Stimulated activated CD4-positive, alpha-beta T cell treated with anti-CD3 and anti-CD28 coated beads, Interleukin-4, amount 100 ng/mL, for 48 hours (primary cell): ENCODE measurements around the gene AUNIP.
A peak's percentile ranks its signal among the peaks of the same experiment; 100 is the strongest.

Experiments used
- DNase-seq, 2 donors: peaks; one replicate each; pipeline ENCODE4 v3.0.0-alpha.2; 2020; ENCODE audit warnings: low read depth in 2 of 2

The AUNIP gene

DNA sequence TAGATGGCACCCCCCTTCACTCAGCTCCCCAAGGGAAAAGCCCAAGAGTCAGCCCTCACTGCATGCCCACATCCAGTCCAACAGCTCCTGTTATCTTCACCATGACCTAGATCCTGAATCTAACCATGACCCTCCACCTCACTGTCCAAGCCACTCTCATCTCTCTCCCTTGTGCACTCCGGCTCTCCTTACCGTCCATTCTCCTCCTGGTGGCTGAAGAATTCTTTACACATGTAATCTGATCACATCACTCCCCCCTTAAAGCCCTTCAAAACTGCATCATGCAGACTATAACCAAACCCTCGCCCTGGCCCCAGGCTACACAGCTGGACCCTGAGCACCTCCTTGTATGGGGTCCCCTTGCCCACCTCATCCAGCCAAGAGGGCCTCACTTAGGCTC lies 30.2 kb upstream of the AUNIP start:
- no peak for DNase-seq

DNA sequence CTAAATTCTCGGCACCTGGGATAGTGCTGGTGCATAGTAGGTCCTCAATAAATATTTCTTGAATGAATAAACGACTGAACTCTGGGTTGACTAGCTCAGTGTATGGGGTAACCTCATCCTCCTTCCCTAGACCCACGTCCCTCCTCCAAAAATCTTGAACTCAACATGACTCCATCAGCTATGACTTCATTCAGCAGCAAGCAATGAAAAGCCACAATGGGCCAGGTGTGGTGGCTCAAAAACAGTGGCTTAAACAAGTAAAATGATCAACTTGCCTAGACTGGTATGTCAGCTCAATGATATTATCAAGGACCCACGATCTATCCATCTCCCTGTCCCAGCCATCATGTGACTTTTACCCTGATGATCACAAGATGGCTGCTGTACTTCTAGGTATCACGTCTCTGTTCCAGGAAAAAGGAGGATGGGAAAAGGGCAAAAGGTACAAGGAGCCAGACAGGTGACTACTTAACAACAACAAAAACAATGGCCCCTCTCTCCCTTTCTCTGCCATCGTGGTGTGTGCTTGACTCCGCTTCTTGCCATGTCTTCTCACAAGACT lies 29.2 kb upstream of the AUNIP start:
- no peak for DNase-seq

DNA sequence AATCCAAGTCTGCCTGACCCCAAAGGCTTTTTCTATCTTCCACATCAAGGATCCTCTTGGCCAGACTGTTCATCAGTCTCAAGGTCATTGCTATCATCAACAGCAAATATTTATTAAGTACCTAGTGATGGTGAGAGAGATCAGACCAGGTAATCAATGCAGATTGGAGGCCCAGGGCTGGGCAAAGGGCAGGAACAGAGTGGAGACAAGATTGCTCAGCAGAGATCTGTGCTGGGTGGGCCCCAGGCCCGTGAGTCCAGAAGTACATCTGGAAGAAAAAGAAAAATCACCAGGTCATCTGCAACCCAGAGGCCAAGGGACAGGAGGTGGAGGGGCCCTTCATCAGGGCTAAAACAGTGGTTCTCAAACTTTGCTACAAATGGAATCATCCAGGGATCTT lies 26.3 kb upstream of the AUNIP start:
- DNase-seq = no peak

DNA sequence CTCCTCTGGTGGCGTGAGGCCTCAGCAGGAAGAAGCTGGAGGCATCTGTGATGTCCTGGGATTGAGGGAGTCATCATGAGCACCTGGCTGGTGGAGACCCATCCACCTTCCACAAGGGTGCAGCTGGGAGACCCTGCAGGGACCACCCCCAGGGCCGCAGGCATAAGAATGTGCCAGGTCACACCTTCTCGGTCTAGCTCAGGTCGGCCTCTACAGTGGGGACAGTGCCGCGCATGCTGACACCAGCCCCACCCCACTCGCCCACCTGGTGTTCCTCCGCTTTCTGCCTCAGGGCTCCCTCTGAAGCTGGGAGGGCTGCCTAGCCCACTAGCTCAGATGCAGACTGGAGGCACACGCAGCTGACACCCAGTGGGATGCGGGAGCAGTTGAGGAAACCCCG lies 22.0 kb upstream of the AUNIP start:
- no peak for DNase-seq

DNA sequence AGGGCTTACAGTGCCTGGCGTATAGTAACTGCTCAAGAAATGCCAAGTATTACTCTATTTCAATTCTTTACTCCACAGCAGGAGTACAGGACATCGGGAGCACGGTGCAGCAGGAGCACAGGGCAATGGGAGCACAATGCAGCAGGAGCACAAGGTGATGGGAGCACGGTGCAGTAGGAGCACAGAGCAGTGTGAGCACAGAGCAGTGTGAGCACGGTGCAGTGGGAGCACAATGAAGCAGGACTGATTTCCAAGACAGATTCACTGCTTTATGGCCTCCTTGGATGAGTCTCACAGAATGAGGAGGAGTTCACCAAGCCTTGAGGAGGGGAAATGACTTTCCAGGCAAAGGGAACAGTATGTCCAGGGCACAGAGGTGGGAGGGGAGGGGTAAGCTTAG lies 21.3 kb upstream of the AUNIP start:
- no peak for DNase-seq

DNA sequence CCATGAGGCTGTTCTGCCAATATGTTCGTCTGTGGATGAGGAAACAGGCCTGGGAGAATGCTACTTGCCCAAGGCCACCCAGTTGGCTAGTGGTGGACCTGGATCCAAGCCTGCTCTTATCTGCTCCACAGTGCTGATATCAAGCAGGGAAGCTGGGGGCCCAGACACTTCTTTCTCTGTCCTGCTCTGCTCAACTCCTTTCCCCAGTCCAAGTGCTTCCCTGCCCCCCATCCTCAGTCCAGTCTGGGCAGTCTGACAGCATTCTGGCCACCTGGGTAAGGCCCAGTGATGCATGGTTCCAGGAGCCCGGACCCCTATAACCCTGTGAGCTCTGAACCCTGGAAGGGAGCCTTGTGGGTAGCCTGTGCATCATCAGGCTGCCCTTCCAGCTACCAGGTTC lies 20.4 kb upstream of the AUNIP start:
- DNase-seq = no peak

DNA sequence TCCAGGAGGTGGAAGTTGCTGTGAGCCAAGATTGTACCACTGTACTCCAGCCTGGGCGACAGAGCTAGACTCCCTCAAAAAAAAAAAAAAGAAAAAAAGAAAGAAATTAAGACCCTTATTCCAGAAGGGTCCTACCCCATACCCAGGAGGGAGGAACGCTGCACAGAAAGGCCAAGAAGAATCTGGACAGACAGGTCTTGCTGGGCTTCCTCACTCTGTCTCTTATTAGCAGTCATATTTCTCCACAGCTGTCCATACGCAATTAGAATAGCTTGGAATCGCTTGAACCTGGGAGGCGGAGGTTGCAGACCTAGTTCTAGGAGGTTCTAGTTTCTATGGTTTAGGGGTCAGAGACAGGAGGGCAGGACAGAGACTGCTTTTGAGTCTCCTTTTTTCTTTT lies 19.4 kb upstream of the AUNIP start:
- DNase-seq = no peak

DNA sequence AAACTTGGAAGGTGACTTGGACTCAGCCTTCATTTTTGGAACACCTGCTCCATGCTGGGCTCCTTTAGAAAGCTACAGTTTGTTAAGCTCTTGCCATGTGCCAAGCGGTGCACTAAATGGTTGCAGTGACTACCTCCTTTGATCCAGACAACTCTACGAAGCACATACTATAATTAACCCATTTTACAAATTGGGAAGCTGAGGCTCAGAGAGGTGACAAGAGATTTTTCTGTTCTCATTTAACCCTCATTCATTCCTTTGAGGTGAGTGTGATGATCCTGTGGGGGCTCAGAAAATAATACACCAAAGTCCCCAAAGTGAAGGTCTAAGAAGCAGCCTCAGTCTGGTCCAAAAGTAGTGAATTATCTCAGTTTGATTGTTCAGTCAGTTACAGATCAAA lies 17.9 kb upstream of the AUNIP start:
- no peak for DNase-seq

DNA sequence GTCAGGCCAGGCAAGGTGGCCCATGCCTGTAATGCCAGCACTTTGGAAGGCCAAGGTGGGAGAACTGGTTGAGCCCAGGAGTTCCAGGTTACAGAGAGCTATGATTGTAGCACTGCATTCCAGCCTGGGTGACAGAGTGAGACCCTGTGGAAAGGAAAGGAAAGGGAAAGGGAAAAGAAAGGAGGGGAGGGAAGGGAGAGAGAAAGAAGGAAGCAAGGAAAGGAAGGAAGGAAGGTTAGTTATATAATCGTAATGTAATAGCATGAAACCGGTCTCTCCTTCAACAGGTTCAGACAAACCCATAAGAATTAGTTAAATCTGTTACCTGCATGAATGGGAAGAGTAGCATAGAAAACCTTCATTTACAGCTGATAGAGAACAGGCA lies 17.4 kb upstream of the AUNIP start:
- no peak for DNase-seq

DNA sequence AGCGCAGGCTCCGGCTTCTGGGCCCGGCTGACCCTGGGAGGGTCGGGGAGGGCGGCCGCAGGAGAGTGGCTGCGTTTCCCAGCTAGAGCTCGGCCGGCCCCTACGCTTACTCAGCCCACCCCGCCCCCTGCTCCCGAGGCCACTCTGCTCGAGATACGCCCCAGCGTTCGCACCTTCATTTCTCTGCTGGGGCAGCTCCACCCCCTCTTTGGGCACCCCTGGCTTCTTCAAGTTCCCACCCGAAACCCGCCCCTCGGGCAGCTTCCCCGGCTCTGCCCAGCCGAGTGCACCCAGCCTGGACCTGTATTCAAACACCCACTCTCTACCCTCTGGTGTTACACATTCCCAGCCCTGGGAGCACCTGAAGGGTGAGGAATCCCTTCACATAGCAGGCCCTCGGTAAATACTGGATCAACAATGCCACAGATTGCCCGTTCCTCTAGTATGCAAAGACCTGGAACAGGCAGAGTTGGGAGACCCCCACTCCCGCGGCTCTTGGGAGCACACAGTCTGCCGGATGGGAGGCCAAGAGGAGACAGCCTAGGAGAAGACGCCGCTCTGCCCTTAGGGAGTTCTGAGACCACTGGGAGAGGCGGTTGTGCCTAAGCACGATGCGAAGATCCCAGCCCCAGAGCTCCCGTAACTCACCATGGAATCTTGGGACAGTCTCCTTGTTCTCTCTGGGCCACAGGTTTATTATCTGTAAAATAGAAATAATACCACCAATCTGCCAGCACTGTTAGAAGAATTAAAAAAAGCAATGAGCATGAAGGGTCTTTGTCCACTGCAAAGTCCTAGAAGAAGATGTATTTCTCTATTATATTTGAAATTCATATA lies 16.8 kb upstream of the AUNIP start:
- no peak for DNase-seq

DNA sequence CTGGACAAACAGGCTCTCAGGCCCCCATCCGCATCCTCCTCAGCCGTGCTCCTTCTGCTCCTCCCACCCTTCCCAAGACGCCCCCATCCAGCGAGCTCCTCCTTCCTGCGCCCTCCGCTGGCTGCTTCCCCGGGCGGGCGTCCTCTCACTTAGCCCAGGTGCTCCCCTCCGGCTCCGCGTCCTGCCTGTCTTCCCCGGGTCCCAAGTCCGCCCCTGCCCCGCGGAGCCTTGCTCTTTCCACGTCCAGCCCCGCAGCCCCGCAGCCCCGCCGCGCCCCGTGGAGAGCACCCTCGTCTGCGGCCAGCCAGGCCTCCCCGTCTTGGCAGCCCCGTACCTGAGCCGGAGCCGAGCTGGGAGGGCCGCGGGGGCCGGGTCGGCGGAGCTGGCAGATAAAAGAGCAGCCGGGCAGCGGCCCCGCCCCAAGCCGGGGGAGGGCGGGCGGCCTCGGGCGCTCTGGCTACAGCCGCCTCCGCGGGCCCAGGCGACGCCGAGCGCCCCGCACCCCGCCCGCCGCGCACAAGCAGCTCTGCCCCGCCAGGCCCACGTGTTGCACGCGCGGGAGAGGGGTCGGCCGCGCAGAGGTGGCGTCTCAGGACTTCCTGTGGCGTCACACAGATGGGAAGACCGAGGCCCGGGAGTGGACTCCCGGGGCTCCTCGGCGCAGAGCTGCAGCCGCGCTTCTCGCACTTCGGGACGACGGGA lies 16.0 kb upstream of the AUNIP start, which contains the start of gene PAQR7:
Gene PAQR7, minus strand, starts transcription at position 555 of the 702 bp plus-strand sequence. CDS start 11,869 bp downstream, outside the sequence.
- peak; percentile 49 to 51 for DNase-seq

DNA sequence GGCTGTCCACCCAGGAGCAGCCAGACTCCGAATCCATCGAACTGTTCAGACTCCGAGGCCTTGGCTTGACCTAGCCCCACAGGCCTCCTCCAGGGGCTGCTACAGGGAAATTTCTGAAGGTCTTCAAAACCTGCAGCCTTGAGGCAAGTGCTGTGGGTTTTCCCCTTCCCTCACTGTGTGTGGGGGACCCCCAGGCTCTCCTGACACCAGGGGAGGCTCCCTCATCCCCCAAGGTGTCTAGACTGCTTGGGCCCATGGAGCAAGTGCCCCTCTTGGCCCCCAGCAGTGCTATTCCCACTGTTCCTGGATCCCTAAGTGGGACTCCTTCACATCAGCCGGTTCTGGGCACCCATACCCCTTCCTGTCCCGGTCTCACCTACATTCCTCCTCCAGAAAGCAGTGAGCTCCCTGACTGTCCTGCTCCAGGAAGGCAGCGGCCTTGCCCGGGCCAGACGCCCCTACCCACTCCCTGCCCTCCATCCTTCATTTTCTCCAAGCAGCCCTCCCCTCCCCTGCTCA lies 15.4 kb upstream of the AUNIP start:
- no peak for DNase-seq

DNA sequence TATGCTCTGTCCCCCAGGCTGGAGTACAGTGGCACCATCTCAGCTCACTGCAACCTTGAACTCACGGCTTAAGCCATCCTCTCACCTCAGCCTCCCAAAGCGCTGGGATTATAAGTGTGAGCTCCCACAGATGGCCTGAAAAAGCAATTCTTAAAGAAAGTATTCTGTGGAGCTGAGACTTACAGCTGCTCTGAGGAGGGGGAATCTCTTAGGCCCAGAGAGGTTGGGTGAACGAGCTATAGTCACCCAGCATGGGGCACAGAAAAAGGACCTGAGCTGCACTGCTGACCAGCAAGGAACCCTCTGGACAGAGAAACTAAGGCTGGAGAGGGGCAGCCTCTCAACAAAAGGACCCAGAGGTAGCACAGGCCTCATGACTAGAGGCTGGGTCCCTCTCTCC lies 15.0 kb upstream of the AUNIP start:
- no peak for DNase-seq

DNA sequence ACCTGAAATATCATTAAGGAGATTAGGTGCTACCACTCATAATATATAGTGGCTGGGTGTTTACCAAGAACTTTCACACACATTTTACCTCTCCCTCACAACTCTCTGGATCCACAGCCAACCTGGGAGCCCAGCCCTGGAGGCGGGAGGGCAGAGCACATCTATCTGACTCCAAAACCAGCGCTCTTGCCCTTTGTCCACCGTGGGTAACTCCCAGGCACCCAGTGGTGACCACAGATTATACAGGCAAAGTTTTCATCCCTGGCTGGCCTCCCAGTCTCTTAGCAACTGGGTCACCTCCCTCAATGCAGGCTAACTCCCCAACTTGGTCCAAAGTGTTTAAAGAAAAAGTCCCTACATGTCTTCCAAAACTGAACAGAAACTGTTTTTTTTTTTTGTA lies 13.9 kb upstream of the AUNIP start:
- DNase-seq = no peak

DNA sequence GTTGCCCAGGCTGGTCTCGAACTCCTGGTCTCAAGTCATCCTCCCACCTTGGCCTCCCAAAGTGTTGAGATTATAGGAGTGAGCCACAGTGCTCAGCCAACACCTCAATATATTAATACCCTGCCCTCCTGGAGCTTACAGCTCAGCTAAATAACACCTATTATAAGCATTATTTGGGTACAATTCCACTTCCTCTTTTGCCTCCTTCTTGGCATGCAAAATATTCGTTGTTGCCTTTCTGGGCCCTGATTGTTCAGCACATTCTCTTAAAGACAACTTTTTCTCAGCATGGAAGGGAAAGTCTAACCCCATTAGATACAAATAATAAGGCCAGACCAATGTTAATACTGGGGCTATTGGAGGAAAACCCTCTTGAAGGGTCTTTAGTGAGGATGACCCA lies 13.5 kb upstream of the AUNIP start:
- DNase-seq = no peak

DNA sequence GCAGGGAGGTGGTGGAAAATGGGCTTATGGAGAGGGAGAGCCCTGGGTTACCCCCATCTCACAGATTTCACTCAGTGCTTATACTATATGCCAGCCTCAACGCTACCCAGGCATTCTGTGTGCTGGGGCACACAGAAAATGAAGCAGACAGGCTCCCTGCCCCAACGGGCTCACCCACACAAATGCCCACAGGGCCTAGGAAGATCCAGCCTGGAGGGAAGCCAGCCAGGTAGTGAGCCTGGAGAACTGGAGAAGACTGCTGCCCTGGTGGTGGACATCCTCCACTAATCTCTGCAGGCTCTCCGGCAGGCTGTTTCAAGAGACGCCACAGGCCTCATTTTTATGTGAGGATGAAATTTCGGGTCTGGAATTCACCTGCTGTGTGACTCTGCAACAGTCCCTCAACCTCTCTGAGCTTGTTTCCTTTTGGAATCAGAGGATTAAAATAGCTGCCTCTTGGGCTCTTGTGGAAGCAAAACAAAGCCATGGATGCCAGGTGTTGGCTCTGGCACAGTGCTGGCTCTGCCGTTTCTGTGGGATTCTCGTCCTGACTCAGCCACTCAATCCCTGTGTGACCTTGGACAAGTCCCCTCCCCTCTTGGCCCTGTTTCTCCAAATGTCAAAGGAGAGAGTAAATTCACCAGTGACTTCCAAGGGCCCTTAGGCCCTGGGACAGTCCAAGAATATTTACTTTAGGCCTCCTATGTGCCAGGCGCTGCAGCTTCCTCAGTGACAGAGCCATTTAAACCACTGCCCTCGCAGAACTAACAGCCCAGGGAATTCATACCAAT lies 12.6 kb upstream of the AUNIP start:
- DNase-seq = no peak

DNA sequence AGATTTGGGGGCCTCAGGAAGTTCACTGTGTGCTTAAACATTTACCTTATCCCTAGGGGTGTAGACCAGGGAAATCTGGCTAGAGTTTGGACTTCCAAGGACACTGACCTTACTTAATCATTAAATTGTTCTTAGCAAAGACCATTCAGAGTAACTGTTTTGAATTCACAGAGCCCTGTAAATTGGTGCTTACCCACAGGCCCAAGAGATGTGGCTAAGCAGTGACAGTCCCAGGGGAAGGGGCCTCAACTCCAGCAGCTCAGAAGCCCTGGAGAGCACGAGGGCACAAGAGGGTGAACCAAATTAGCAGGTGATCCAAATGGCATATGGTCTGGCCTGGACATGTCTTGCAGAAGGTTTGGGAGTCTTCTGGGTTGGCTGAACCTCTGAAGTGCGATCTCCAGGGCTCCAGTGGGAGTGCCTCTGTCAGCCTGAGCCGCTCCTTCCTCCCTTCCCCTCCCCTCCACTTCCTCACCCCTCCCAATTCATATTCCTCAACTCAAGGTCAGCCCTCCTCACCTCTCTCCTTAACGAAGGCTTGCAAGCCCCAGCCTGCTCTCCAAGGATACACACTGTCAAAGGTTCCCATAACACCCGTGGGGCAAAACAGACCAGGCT lies 11.9 kb upstream of the AUNIP start:
- no peak for DNase-seq

DNA sequence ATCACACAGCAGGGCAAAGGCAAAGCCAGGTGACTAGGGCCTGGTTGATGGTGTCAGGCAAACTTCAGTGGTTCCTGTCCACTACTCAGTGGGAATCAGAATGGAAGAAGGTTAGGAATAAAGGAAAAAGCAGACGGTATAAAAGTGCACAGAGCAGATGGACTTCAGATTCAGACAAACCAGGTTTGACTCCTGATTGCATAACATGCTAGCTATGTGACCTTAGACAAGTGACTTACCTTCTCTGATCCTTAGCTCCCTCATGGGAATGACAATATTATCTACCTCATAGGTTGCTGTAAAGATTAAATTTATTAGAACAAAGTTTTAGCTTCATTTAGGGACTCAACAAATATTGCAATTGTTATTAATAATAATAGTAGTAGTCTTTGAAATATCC lies 11.4 kb upstream of the AUNIP start:
- no peak for DNase-seq

DNA sequence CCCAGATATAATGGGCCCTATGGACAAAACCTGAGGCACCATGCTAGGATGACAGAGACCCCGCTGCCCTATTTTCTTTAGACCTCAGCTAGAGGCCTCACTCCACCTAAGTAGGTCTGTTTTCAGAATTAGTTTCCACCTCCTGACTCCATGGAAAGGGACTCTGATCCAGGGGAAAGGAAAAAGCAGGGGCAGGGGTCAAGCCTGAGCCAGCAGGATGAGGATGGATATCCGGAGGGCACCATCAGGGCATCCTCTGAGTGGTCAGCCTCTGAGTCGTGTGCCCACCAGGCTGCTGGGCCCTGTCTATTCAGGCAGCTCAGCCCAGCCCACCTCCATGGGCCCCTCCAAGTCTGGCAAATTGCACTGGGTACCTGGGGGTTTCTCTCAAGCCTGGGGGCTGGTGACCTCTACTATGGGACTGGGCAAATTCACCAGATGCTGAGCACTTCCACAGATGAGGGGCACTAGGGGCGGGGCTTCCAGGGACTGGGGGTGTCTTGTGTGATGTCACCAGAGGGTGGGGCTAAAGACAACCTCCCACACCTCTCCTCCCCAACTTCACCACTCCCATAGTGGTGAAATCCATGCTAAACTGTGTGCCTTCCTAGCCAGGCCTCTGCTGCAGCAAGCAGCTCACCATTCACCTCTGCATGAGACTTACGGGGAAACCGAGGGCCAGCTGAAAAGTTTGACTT lies 10.8 kb upstream of the AUNIP start:
- DNase-seq = no peak

DNA sequence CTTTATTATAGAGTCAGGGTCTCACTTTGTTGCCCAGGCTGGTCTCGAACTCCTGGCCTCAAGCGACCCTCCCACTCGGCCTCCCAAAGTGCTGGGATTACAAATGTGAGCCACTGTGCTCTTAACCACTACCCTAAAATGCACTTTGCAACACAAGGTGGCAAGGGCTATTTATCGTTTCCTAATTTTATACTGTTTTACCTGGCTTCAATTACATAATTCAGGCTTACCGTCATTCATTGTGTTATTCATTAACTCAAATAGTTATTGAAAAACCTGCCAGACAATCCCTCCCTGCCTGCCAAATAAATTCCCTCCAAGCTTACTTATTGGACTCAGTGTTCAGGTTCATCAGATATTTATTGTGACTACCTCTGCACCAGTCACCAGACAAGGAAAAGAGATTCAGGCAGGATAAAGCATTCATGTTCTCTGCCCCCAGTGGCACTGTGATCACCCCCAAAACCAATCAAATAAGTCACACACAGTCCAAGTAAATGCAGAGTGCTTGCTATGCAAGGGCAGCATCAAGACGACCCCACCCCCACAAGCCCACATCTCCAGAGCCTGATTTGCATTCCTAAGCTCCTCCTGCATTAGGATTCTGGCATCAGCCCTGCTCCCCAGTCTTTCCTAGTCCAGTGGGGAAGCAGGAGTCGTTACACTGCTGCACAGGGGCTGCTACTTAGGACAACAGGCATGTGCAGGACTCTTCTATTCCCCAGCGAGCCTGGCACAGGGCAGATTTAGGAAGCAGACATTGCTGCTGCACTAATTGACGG lies 8.1 kb upstream of the AUNIP start:
- no peak for DNase-seq
